ENCODE measurements around the gene ARAP3. TPM values are rescaled to one million over a fixed set of nuclear protein-coding genes. Genes with fewer than 3 reads are reported as not detected.

The ARAP3 gene
- total and polyA plus RNA-seq, 9 of the 15 experiments (the other 6 are each of a cell fraction or from before 2014, with no cell fraction given) = 0.83 to 25.7 (median 6.4) TPM

- TF ChIP-seq IRF9 (tag; IDR thresholded peaks at IDR 0.05) (no peak), MTA1 (IDR thresholded peaks at IDR 0.05; ENCODE audit: borderline replicate concordance) (peak; percentile 37; the same call in 1 of the 2 replicates), NR2F6 (CRISPR knock-in tag; IDR thresholded peaks at IDR 0.05) (no peak), ZNF444 (CRISPR knock-in tag; IDR thresholded peaks at IDR 0.05) (no peak), SNRNP70 (optimal IDR thresholded peaks at IDR 0.05; ENCODE audit: low read depth, low read length) (no peak), ZNF445 (CRISPR knock-in tag; IDR thresholded peaks at IDR 0.05; ENCODE audit: low read depth) (no peak), RBM15 (IDR thresholded peaks at IDR 0.05; ENCODE audit: insufficient read depth, low read length) (no peak), TCF7 (IDR thresholded peaks at IDR 0.05; ENCODE audit: borderline replicate concordance) (0 out of 2 replicates have a peak, but pooled peaks have one; percentile 57), E2F6 (IDR thresholded peaks at IDR 0.05; ENCODE audit: borderline replicate concordance in 1 of 2, extremely low read depth in 1 of 2, insufficient read depth in 1 of 2, insufficient read length in 1 of 2, low read depth in 1 of 2, low read length in 1 of 2, poor library complexity in 1 of 2, severe bottlenecking in 1 of 2) (peak; percentile 78 to 80), MEIS2 (IDR thresholded peaks at IDR 0.05; ENCODE audit: partially characterized antibody) (peak; percentile 15), EWSR1 (IDR thresholded peaks at IDR 0.05; ENCODE audit: borderline replicate concordance, low read depth, partially characterized antibody) (no peak), SP2 (IDR thresholded peaks at IDR 0.05; ENCODE audit: extremely low read depth, low read depth, low read length, poor library complexity, severe bottlenecking) (peak; percentile 20), ATF7 (IDR thresholded peaks at IDR 0.05) (peak; percentile 99), PCBP2 (IDR thresholded peaks at IDR 0.05; ENCODE audit: low read depth, low read length, poor library complexity, severe bottlenecking) (no peak), MCM7 (IDR thresholded peaks at IDR 0.05) (no peak), SMAD2 (IDR thresholded peaks at IDR 0.05; ENCODE audit: low read depth, low read length) (no peak), ZNF253 (CRISPR knock-in tag; conservative IDR thresholded peaks at IDR 0.05) (no peak), CTCFL (IDR thresholded peaks at IDR 0.05; ENCODE audit: borderline replicate concordance, insufficient read depth, low read depth, low read length, poor library complexity, severe bottlenecking) (peak; percentile 92), MCM2 (IDR thresholded peaks at IDR 0.05; ENCODE audit: low read depth) (no peak), CHCHD3 (CRISPR knock-in tag; IDR thresholded peaks at IDR 0.05) (no peak), KLF13 (tag; IDR thresholded peaks at IDR 0.05; ENCODE audit: borderline replicate concordance, low read depth) (peak; percentile 99), PYGO2 (tag; IDR thresholded peaks at IDR 0.05) (no peak), IRF1 (CRISPR knock-in tag; IDR thresholded peaks at IDR 0.05; ENCODE audit: borderline replicate concordance) (no peak)
These were observed 63.1 kb downstream of the ARAP3 start, which contains the start of gene DIAPH1 (continued) for GRCh38 chr5:141618804-141619554.

Data from K562 (cell line).